C4-2B (cell line): ENCODE measurements around the gene KLHL17.

Source experiments
- H3K27ac ChIP-seq: fragments of 450-650 bp; 2 replicates; pipeline ENCODE4 v1.5.1; 2017
- ZFX ChIP-seq: fragments of 450-650 bp; IDR thresholded peaks from 2 replicates; pipeline ENCODE4 v1.6.1; 2017
- TF ChIP-seq, protein P1 (sequence below): fragments of 450-650 bp; conservative IDR thresholded peaks from 2 replicates; pipeline ENCODE4 v1.5.1; 2017; ENCODE audit warnings: mild to moderate bottlenecking

KLHL17 gene

DNA sequence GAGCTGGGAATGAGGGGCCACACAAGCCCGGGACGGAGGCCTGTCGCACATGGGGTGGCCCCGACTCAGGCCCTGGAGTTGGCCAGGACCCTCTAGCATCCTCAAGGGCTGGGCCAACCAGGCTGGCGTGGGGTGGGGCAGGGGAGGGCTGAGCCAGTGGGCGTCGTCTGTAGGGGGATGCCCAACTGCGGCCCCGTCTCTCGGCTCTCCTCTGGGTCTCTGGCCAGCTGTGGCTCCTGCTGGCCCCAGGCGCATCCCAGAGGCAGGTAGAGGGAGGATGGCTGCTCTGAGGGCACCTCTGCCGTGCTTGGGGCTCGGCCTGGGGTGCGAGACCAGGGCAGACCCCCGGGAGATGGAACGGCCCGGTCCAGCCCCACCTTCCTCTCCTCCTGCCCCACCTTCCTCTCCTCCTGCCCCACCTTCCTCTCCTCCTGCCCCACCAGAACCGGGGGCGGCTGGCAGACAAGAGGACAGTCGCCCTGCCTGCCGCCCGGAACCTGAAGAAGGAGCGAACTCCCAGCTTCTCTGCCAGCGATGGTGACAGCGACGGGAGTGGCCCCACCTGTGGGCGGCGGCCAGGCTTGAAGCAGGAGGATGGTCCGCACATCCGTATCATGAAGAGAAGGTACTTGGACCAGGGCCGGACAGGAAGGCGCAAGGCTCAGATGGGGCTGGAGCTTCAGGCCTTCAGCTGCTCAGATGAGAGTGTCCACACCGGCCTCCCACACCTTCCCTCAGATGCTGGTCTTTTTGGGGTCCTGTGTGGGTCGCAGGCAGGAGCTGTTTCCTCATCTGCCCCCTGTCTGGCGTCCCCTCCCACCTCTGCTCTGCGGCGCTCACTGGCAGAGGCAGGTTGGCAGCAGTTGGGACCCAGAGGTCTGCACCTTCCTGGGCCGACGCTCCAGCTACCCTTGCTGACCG, 30.4 kb upstream of the KLHL17 start:
- no peak overlapping the region for H3K27ac ChIP-seq

DNA sequence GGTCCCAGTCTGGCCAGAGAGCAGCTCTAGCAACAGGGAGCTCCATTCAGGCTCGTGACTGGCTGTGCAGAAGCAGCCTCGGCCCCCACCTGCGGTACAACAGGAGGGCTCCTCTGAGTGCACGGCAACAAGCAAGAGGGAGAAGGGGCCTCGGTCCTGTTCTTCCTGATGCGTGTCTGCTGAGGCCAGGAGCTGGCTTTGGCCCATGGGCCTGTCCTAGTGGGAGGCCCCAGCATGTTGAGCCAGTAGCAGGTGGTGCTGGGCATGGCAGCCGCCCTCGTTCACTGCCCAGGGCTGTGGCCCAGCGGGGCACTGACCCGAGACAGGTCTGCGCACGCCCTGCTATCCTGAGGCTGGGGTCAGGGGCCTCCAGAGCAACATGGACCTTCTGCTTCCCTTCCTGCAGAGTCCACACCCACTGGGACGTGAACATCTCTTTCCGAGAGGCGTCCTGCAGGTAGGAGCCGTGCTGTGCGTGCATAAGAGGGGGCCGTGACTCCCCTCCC, 29.7 kb upstream of the KLHL17 start:
- H3K27ac ChIP-seq, result no peak overlapping the region
- TF ChIP-seq, protein P1, sequence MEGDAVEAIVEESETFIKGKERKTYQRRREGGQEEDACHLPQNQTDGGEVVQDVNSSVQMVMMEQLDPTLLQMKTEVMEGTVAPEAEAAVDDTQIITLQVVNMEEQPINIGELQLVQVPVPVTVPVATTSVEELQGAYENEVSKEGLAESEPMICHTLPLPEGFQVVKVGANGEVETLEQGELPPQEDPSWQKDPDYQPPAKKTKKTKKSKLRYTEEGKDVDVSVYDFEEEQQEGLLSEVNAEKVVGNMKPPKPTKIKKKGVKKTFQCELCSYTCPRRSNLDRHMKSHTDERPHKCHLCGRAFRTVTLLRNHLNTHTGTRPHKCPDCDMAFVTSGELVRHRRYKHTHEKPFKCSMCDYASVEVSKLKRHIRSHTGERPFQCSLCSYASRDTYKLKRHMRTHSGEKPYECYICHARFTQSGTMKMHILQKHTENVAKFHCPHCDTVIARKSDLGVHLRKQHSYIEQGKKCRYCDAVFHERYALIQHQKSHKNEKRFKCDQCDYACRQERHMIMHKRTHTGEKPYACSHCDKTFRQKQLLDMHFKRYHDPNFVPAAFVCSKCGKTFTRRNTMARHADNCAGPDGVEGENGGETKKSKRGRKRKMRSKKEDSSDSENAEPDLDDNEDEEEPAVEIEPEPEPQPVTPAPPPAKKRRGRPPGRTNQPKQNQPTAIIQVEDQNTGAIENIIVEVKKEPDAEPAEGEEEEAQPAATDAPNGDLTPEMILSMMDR, result no peak
- TF ChIP-seq ZFX, result no peak

More for the DNA sequence above, 30.4 kb upstream of the KLHL17 start:
- no peak for TF ChIP-seq ZFX
- TF ChIP-seq, protein P1, result no peak

DNA sequence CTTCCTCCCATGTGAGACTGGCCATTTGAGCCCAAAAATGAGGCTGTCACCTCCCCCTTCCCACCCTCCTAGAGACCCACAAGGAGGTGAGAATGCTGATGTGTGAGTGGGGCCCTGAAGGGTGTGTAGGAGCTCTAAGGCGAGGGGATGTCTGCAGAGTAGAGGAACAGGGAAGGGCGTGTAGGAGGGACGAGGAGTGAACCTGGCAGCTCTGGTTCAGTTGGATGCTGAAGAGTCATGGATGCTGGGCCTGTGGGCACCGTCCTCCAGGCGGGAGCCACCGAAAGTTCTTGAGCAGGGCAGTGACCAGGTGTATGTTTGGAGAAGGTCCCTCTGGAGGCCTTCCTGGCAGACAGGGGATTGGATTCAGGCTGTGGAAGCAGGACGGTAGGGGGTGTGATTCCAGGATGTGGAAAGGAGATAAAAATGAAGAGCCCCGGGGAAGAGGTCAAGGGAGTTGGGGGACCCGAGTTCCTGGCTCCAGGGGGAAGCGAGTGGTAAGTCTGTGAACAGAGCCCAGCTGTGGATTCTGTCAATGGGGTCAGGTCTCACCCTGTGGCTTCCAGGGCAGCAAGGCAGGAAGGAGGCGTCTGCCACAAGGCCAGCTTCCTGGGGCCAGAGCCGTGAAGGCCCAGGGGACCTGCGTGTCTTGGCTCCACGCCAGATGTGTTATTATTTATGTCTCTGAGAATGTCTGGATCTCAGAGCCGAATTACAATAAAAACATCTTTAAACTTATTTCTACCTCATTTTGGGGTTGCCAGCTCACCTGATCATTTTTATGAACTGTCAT, 28.8 kb upstream of the KLHL17 start:
- no peak overlapping the region; the same call in 1 of the 2 replicates for H3K27ac ChIP-seq
- TF ChIP-seq, protein P1, result no peak
- TF ChIP-seq ZFX, result no peak

GRCh38 chr1:932173-932510, 28.2 kb upstream of the KLHL17 start:
- no peak for TF ChIP-seq ZFX
- TF ChIP-seq, protein P1, result no peak
- H3K27ac ChIP-seq, result peak overlapping the region; percentile 80

DNA sequence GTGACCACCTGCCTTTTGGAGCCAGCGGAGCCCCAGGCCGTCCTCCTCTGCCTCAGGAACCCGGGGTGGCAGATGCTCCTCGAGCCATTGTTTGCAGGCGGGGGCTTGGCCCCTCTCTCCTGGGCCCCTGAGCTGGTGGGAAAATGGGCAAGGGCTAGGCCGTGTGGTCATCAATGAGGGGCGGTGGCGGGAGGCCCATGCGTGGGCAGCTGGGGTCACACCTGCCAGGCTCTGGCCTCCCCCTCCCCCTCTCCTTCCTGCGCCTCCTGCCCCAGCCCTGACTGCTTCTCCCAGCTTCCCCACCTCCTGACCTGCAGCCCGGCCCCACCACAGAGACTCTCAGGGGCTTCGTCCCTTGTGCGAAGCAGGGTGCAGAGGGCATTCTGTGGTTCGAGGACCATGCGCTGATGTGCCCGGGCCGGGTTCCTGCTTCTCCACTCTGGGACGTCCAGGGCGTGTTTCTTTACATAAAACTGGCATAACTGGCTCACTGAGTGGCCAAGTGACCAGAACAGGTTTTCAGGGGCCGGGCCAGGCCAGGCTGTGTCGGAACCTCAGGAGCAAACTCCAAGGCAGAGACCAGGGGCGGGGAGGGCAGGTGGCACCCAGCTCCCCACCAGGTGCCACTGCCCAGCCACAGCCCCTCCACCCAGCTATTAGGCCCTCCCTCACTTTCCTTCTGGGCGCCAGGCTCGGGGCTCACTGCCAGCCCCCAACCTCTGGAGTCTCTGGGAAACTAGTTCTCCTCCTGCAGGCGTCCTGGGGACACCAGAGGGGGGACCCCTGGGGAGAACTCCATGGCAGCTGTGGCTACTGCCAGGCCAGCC, 27.4 kb upstream of the KLHL17 start:
- H3K27ac ChIP-seq, result peak overlapping the region; percentile 80
- TF ChIP-seq, protein P1, result no peak
- TF ChIP-seq ZFX, result no peak

DNA sequence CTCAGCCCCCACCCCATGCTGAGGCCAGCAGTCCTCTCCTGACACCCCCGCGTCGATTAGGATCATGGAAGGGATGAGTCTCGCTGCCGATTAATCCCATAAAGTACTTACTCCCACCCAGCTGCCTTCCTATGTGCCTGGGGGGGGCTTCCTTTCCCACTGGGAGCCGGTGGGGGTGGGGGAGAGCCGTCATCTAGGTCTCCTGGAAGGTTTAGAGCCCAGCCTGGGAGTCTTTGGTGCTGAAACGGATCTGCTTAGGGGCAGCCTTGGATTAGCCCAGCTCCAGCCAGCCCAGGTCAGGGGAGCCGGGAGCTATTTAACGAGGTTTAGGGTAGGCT, 26.8 kb upstream of the KLHL17 start:
- TF ChIP-seq ZFX, result no peak
- TF ChIP-seq, protein P1, result no peak
- H3K27ac ChIP-seq, result peak overlapping the region; percentile 80
